Measurements from ENCODE around the gene BTF3L4.

- TF ChIP-seq CTCF (IDR thresholded peaks at IDR 0.05 in 8 of 11, conservative IDR thresholded peaks at IDR 0.05 in 3 of 11) (no peak), POLR2A (IDR thresholded peaks at IDR 0.05) (no peak), POLR2AphosphoS5 (IDR thresholded peaks at IDR 0.05) (no peak)
These were observed 4.7 kb downstream of the BTF3L4 start for GRCh38 chr1:52060822-52061221.
